Neuronal stem cell (in vitro differentiated cells): ENCODE results near the gene APOBEC2.

Source experiments
- DNase-seq: peaks from one replicate; pipeline ENCODE4 v3.0.0-alpha.2; 2013; ENCODE audit warnings: low spot score
- H2AFZ ChIP-seq: one replicate; pipeline ENCODE4 v1.6.1; 2013; ENCODE audit warnings: mild to moderate bottlenecking, low read length, inconsistent platforms
- H2AK5ac ChIP-seq: 2 replicates; pipeline ENCODE4 v1.6.1; 2013; ENCODE audit warnings: low read depth, mild to moderate bottlenecking, inconsistent platforms, low read length, moderate library complexity, mixed read lengths
- H2BK120ac ChIP-seq: 2 replicates; pipeline ENCODE4 v1.6.1; 2013; ENCODE audit warnings: low read depth, mild to moderate bottlenecking, inconsistent platforms, low read length, moderate library complexity, mixed read lengths
- H2BK12ac ChIP-seq: one replicate; pipeline ENCODE4 v1.6.1; 2013; ENCODE audit warnings: low read length, inconsistent platforms
- H2BK15ac ChIP-seq: 2 replicates; pipeline ENCODE4 v1.6.1; 2013; ENCODE audit warnings: mild to moderate bottlenecking, low read length, inconsistent platforms, mixed read lengths
- H2BK5ac ChIP-seq: one replicate; pipeline ENCODE4 v1.6.1; 2013; ENCODE audit warnings: inconsistent platforms, mild to moderate bottlenecking, low read length, moderate library complexity
- H3K14ac ChIP-seq: one replicate; pipeline ENCODE4 v1.6.1; 2013; ENCODE audit warnings: low read length, inconsistent platforms
- H3K18ac ChIP-seq: 2 replicates; pipeline ENCODE4 v1.6.1; 2013; ENCODE audit warnings: low read length, inconsistent platforms
- H3K23ac ChIP-seq: 2 replicates; pipeline ENCODE4 v1.6.1; 2013; ENCODE audit warnings: low read depth, mild to moderate bottlenecking, mixed read lengths, low read length, inconsistent platforms; ENCODE audit not compliant: poor library complexity
- H3K27ac ChIP-seq: replicated peaks from 3 replicates; pipeline ENCODE4 v1.5.1; 2013; ENCODE audit warnings: low read length, inconsistent platforms
- H3K27me3 ChIP-seq, 3 experiments: 2 replicates each; pipeline ENCODE4 v1.6.1; 2013; ENCODE audit warnings: low read length in 3 of 3, mild to moderate bottlenecking in 2 of 3, inconsistent platforms in 1 of 3, low read depth in 1 of 3, mixed read lengths in 1 of 3, moderate library complexity in 1 of 3; ENCODE audit not compliant: control insufficient read depth in 3 of 3, insufficient read depth in 3 of 3
- H3K36me3 ChIP-seq, 2 donors: replicated peaks in 1 of 2; 2 replicates each; pipeline ENCODE4 v1.6.1; 2013; ENCODE audit warnings: low read length in 2 of 2; ENCODE audit not compliant: control insufficient read depth in 2 of 2, insufficient read depth in 2 of 2
- H3K4ac ChIP-seq: 2 replicates; pipeline ENCODE4 v1.6.1; 2013; ENCODE audit warnings: inconsistent platforms, mild to moderate bottlenecking, low read length, moderate library complexity
- H3K4me1 ChIP-seq, 2 donors: 1 replicate in 1 of 2; 2 replicates in 1 of 2; pipeline ENCODE4 v1.6.1; 2013; ENCODE audit warnings: low read length in 2 of 2, low read depth in 1 of 2; ENCODE audit not compliant: control insufficient read depth in 2 of 2, insufficient read depth in 1 of 2
- H3K4me2 ChIP-seq: one replicate; pipeline ENCODE4 v1.6.1; 2013; ENCODE audit warnings: mild to moderate bottlenecking, low read length, inconsistent platforms; ENCODE audit not compliant: insufficient read depth, poor library complexity, severe bottlenecking
- H3K4me3 ChIP-seq, 2 donors: 2 replicates each; pipeline ENCODE4 v1.5.1; 2013; ENCODE audit warnings: low read length in 2 of 2, mild to moderate bottlenecking in 2 of 2, inconsistent platforms in 1 of 2, moderate library complexity in 1 of 2
- H3K79me1 ChIP-seq: one replicate; pipeline ENCODE4 v1.6.1; 2013; ENCODE audit warnings: low read depth, mild to moderate bottlenecking, inconsistent platforms, low read length, moderate library complexity
- H3K9ac ChIP-seq: one replicate; pipeline ENCODE4 v1.6.1; 2013; ENCODE audit warnings: mild to moderate bottlenecking, low read depth, low read length, inconsistent platforms; ENCODE audit not compliant: poor library complexity
- H3K9me3 ChIP-seq, 2 donors: replicated peaks in 1 of 2; 2 replicates each; pipeline versions ENCODE3 to v1.6.1; 2013; ENCODE audit warnings: low read length in 2 of 2, mild to moderate bottlenecking in 2 of 2, inconsistent platforms in 1 of 2, low read depth in 1 of 2, mixed read lengths in 1 of 2, moderate library complexity in 1 of 2; ENCODE audit not compliant: control insufficient read depth in 2 of 2, insufficient read depth in 1 of 2
- H4K8ac ChIP-seq: one replicate; pipeline ENCODE4 v1.6.1; 2013; ENCODE audit warnings: low read depth, mild to moderate bottlenecking, inconsistent platforms, low read length, moderate library complexity
- H4K91ac ChIP-seq: one replicate; pipeline ENCODE4 v1.6.1; 2013; ENCODE audit warnings: low read length, low read depth, mild to moderate bottlenecking, inconsistent platforms; ENCODE audit not compliant: poor library complexity
- WGBS, 2 donors: extraction: QIAGEN DNeasy Blood & Tissue Kit; methylation state at CpG; one replicate each; pipeline ENCODE4 v1.1.7; 2013; ENCODE audit warnings: missing lambda C conversion rate in 2 of 2, mixed read lengths in 1 of 2; ENCODE audit not compliant: insufficient read length in 2 of 2, insufficient replicate concordance in 1 of 2; ENCODE audit errors: extremely low coverage in 2 of 2; 5-methylcytosine and 5-hydroxymethylcytosine counted together

APOBEC2 gene

DNA sequence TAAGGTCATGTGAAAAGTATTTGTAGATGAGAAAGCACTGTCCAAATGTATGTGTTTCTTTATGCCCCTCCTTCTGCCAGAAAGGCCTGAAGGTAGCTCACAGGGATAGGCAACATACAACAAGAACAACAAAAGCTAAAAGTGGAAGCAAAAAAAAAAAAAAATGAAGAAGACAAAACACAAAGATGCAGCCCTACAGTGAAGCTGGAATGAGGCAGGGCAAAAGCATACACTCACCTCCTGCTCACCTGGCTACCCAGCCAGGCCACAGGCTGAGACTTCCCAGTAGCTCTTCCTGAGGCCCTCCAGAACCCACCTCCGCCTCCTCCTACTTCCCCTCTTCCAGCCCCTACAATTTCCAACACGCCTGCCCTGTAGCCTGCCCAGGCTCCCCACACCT lies 16.4 kb upstream of the APOBEC2 start:
- Histone ChIP-seq H2BK120ac (no peak overlapping the region), H2BK5ac (no peak overlapping the region), H3K4me3 (no peak overlapping the region), H3K23ac (no peak overlapping the region), H2BK15ac (no peak overlapping the region), H3K79me1 (no peaks in the 10 kb centered on the region), H3K14ac (no peak overlapping the region), H2AFZ (no peak overlapping the region), H3K18ac (no peak overlapping the region), H3K36me3 (no peaks in the 10 kb centered on the region), H3K9me3 (no peaks in the 10 kb centered on the region), H2BK12ac (no peak overlapping the region), H4K8ac (no peak overlapping the region), H3K4me2 (no peak overlapping the region), H3K27me3 (peaks cover 0 to 2% (median 0%) of the 10 kb centered on the region in 3 experiments), H4K91ac (no peak overlapping the region), H3K27ac (no peak overlapping the region), H2AK5ac (no peak overlapping the region), H3K4ac (no peak overlapping the region), H3K9ac (no peak overlapping the region), H3K4me1 (peaks cover 0 to 2% of the 10 kb centered on the region in 2 donors)
- no CpG with 5 or more reads among the region's 2 CpGs for WGBS, 2 donors
- no peak for DNase-seq

GRCh38 chr6:41037107-41037900 lies 15.7 kb upstream of the APOBEC2 start:
- H2BK120ac ChIP-seq, result no peak overlapping the region
- no peak overlapping the region for H2AFZ ChIP-seq
- H3K27ac ChIP-seq, result no peak overlapping the region
- no peak overlapping the region for H4K91ac ChIP-seq
- no peak overlapping the region for H3K9ac ChIP-seq
- no peaks in the 10 kb centered on the region for H3K79me1 ChIP-seq
- H2BK15ac ChIP-seq, result no peak overlapping the region
- H3K27me3 ChIP-seq, result peaks cover 0 to 2% (median 0%) of the 10 kb centered on the region in 3 experiments
- no peak overlapping the region for H3K4ac ChIP-seq
- H3K4me1 ChIP-seq, result peaks cover 0 to 2% of the 10 kb centered on the region in 2 donors
- WGBS, 2 donors, result no CpG with 5 or more reads among the region's 13 CpGs
- no peak overlapping the region for H2BK5ac ChIP-seq
- H3K18ac ChIP-seq, result no peak overlapping the region
- no peak overlapping the region for H3K23ac ChIP-seq
- H3K9me3 ChIP-seq, result no peaks in the 10 kb centered on the region
- H2BK12ac ChIP-seq, result no peak overlapping the region
- H4K8ac ChIP-seq, result no peak overlapping the region
- H3K14ac ChIP-seq, result no peak overlapping the region
- H2AK5ac ChIP-seq, result no peak overlapping the region
- H3K4me3 ChIP-seq, result no peak overlapping the region
- DNase-seq, result no peak
- no peaks in the 10 kb centered on the region for H3K36me3 ChIP-seq
- no peak overlapping the region for H3K4me2 ChIP-seq

DNA sequence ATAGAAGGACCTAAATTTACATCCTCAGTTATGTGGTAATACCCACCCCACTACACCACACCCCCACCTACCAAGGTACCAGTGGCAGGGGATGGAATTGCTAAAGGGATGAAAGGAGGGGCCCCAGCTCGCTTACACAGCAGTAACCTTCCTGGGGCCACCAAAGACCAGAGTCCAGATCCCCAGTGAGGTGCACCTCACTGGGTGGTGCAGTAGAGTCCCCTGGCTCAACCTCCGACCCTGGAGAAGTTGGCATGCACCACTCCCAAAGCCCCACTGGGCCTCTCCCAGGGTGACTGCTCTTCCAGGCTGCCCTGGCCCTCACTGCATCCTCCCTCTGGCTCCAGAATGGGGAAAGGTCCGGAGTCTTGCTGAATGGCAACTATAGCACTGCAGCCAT lies 14.8 kb upstream of the APOBEC2 start:
- Histone ChIP-seq H3K4me3 (no peak overlapping the region), H3K14ac (no peak overlapping the region), H2BK120ac (no peak overlapping the region), H3K23ac (no peak overlapping the region), H3K18ac (no peak overlapping the region), H3K4ac (no peak overlapping the region), H2AK5ac (no peak overlapping the region), H3K4me1 (peaks cover 0 to 2% of the 10 kb centered on the region in 2 donors), H4K91ac (no peak overlapping the region), H3K27ac (no peak overlapping the region), H3K79me1 (no peaks in the 10 kb centered on the region), H3K27me3 (peaks cover 0 to 1% (median 0%) of the 10 kb centered on the region in 3 experiments), H2BK5ac (no peak overlapping the region), H3K9me3 (no peaks in the 10 kb centered on the region), H2BK15ac (no peak overlapping the region), H3K9ac (no peak overlapping the region), H2BK12ac (no peak overlapping the region), H4K8ac (no peak overlapping the region), H2AFZ (no peak overlapping the region), H3K36me3 (no peaks in the 10 kb centered on the region), H3K4me2 (no peak overlapping the region)
- no CpG with 5 or more reads among the region's 3 CpGs for WGBS, 2 donors
- DNase-seq, result no peak

GRCh38 chr6:41039060-41039998 lies 13.7 kb upstream of the APOBEC2 start, which contains the start of gene UNC5CL:
TSS of gene UNC5CL (minus strand) at chr6:41039221. CDS start at chr6:41035074, 4,147 bp downstream.
- H4K91ac ChIP-seq, result no peak within 1 kb of the TSS
- no peak within 1 kb of the TSS for H4K8ac ChIP-seq
- no peak within 1 kb of the TSS for H2BK12ac ChIP-seq
- H3K18ac ChIP-seq, result no peak within 1 kb of the TSS
- no peaks in the 10 kb centered on the region for H3K9me3 ChIP-seq
- H3K27ac ChIP-seq, result no peak within 1 kb of the TSS
- H2AFZ ChIP-seq, result no peak within 1 kb of the TSS
- no peak within 1 kb of the TSS for H2AK5ac ChIP-seq
- no peak within 1 kb of the TSS for H2BK15ac ChIP-seq
- no peak within 1 kb of the TSS for H3K4ac ChIP-seq
- H2BK5ac ChIP-seq, result no peak within 1 kb of the TSS
- H3K4me2 ChIP-seq, result no peak within 1 kb of the TSS
- no peak within 1 kb of the TSS for H3K23ac ChIP-seq
- no peaks in the 10 kb centered on the region for H3K36me3 ChIP-seq
- no peak within 1 kb of the TSS for H2BK120ac ChIP-seq
- no CpG with 5 or more reads among the region's 10 CpGs for WGBS, 2 donors
- no peak for DNase-seq
- H3K9ac ChIP-seq, result no peak within 1 kb of the TSS
- peaks cover 0 to 2% of the 10 kb centered on the region in 2 donors for H3K4me1 ChIP-seq
- no peaks in the 10 kb centered on the region for H3K79me1 ChIP-seq
- H3K27me3 ChIP-seq, result no peaks in the 10 kb centered on the region
- H3K4me3 ChIP-seq, result no peak within 1 kb of the TSS
- H3K14ac ChIP-seq, result no peak within 1 kb of the TSS
